ENCODE measurements around the gene LITAF. TPM values are rescaled to one million over a fixed set of nuclear protein-coding genes. Genes with fewer than 3 reads are reported as not detected.

Gene LITAF
- 22.9 and 29.8 TPM in 2 replicates for total RNA-seq

DNA sequence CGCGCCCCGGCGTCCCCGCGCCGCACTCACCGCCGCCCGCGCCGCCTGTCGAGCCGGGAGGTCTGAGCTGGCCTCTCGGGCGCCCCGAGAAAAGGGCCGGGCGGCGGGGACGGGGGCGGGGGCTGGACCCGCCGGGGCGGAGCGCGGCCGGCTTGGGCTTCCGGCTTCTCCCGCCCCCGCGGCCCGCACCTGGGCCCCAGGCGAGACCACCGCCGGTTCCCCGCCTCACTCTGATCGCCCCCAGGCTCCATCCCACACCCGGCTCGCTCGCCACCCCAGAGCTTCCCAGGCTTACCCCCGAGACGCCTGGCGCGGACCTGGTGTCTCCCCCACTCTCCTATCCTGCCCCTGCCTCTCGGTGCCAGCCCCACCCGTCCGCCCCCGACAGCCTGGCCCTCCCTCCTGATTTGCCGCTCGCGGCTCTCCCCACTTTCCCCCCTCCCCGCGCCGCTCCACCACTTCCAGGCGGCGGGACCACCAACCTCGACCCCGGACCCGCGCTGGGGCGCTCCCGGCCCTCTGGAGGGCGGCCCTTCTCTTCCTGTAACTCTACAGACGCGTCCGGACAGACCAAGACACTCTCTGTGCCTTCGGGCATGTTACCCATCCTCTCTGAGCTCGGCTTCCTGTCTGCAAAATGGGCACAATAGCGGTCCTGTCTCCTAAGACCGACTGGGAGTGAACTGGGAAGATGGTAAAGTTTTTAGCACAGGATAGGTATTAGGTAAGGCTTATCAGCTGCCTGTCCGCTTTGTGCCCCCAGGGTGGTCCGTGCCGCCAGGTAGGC lies at the start of gene LITAF:
Gene LITAF (minus strand): TSS at position 64 of the 787 bp plus-strand sequence. CDS start 30,189 bp downstream, outside the sequence.

Other genes starting within 250 kb of the LITAF start
- gene RMI2, start 241.5 kb downstream of the LITAF start, total RNA-seq: 7.3 and 10.6 TPM in 2 replicates
- 11.4 and 15.1 TPM in 2 replicates for gene SNN, start 81.5 kb upstream of the LITAF start, total RNA-seq
- gene TXNDC11, start 155.9 kb upstream of the LITAF start, total RNA-seq: 20.6 and 33.6 TPM in 2 replicates
- gene ZC3H7A, start 210.3 kb upstream of the LITAF start, total RNA-seq: 27.2 and 35.0 TPM in 2 replicates

Measured in subcutaneous preadipocyte (primary cell).